SK-N-SH (cell line): Measurements from ENCODE around the gene DCAKD.

Experiments
- CHD2 ChIP-seq: fragments of 150-350 bp; IDR thresholded peaks from 2 replicates; pipeline ENCODE4 v1.6.1; 2018; ENCODE audit warnings: low read length; ENCODE audit not compliant: partially characterized antibody
- EP300 ChIP-seq, 2 experiments: IDR thresholded peaks; 2 replicates each; pipeline versions ENCODE4 v1.4.0 to v1.6.1; 2012; ENCODE audit warnings: borderline replicate concordance in 1 of 2, low read depth in 1 of 2, low read length in 1 of 2
- EZH2phosphoT487 ChIP-seq: fragments of 200-600 bp; sonication (generic); IDR thresholded peaks from 2 replicates; pipeline ENCODE4 v1.6.1; 2017; ENCODE audit warnings: low read depth, mixed run types, mild to moderate bottlenecking, antibody characterized with exemption, moderate library complexity, borderline replicate concordance
- FOXM1 ChIP-seq: IDR thresholded peaks from 2 replicates; pipeline ENCODE4 v1.4.0; 2012; ENCODE audit warnings: low read depth, mild to moderate bottlenecking
- MXI1 ChIP-seq: IDR thresholded peaks from 2 replicates; pipeline ENCODE4 v1.6.1; 2012; ENCODE audit warnings: mild to moderate bottlenecking, low read depth, low read length, improper control_type of control experiment
- RAD21 ChIP-seq: IDR thresholded peaks from 2 replicates; pipeline ENCODE4 v1.6.1; 2012; ENCODE audit warnings: mild to moderate bottlenecking, low read length
- RFX5 ChIP-seq: IDR thresholded peaks from 2 replicates; pipeline ENCODE4 v1.6.1; 2012; ENCODE audit warnings: mild to moderate bottlenecking, improper control_type of control experiment, low read length
- TAF1 ChIP-seq: IDR thresholded peaks from 2 replicates; pipeline ENCODE4 v1.6.1; 2012; ENCODE audit warnings: low read depth, mild to moderate bottlenecking, low read length, moderate library complexity, borderline replicate concordance
- TF ChIP-seq, protein P1 (sequence below): fragments of 200-600 bp; sonication (generic); IDR thresholded peaks from 2 replicates; pipeline ENCODE4 v1.6.1; 2017; ENCODE audit warnings: antibody characterized with exemption, mild to moderate bottlenecking, moderate library complexity
- TF ChIP-seq, protein P2 (sequence below): IDR thresholded peaks from 2 replicates; pipeline ENCODE4 v1.6.1; 2012; ENCODE audit warnings: mild to moderate bottlenecking, low read depth, low read length, moderate library complexity

- TF ChIP-seq TAF1 (no peak), RFX5 (no peak), EZH2phosphoT487 (no peak), EP300 (IDR thresholded peaks at IDR 0.05; ENCODE audit: borderline replicate concordance in 1 of 2, low read depth in 1 of 2, low read length in 1 of 2) (no peak), RAD21 (no peak), MXI1 (no peak), CHD2 (no peak), FOXM1 (no peak)
- TF ChIP-seq, protein P1, sequence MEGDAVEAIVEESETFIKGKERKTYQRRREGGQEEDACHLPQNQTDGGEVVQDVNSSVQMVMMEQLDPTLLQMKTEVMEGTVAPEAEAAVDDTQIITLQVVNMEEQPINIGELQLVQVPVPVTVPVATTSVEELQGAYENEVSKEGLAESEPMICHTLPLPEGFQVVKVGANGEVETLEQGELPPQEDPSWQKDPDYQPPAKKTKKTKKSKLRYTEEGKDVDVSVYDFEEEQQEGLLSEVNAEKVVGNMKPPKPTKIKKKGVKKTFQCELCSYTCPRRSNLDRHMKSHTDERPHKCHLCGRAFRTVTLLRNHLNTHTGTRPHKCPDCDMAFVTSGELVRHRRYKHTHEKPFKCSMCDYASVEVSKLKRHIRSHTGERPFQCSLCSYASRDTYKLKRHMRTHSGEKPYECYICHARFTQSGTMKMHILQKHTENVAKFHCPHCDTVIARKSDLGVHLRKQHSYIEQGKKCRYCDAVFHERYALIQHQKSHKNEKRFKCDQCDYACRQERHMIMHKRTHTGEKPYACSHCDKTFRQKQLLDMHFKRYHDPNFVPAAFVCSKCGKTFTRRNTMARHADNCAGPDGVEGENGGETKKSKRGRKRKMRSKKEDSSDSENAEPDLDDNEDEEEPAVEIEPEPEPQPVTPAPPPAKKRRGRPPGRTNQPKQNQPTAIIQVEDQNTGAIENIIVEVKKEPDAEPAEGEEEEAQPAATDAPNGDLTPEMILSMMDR, result no peak
- TF ChIP-seq, protein P2, sequence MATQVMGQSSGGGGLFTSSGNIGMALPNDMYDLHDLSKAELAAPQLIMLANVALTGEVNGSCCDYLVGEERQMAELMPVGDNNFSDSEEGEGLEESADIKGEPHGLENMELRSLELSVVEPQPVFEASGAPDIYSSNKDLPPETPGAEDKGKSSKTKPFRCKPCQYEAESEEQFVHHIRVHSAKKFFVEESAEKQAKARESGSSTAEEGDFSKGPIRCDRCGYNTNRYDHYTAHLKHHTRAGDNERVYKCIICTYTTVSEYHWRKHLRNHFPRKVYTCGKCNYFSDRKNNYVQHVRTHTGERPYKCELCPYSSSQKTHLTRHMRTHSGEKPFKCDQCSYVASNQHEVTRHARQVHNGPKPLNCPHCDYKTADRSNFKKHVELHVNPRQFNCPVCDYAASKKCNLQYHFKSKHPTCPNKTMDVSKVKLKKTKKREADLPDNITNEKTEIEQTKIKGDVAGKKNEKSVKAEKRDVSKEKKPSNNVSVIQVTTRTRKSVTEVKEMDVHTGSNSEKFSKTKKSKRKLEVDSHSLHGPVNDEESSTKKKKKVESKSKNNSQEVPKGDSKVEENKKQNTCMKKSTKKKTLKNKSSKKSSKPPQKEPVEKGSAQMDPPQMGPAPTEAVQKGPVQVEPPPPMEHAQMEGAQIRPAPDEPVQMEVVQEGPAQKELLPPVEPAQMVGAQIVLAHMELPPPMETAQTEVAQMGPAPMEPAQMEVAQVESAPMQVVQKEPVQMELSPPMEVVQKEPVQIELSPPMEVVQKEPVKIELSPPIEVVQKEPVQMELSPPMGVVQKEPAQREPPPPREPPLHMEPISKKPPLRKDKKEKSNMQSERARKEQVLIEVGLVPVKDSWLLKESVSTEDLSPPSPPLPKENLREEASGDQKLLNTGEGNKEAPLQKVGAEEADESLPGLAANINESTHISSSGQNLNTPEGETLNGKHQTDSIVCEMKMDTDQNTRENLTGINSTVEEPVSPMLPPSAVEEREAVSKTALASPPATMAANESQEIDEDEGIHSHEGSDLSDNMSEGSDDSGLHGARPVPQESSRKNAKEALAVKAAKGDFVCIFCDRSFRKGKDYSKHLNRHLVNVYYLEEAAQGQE, result no peak
These were observed 39.3 kb upstream of the DCAKD start for GRCh38 chr17:45090711-45091110.
